Chondrocyte (in vitro differentiated cells): ENCODE measurements around the gene TSEN15. TPM values are rescaled to one million over a fixed set of nuclear protein-coding genes. Genes with fewer than 3 reads are reported as not detected.

Source experiments
- DNase-seq: peaks from one replicate; pipeline ENCODE4 v3.0.0; 2021; ENCODE audit warnings: mixed read lengths, low spot score
- H3K27ac Mint-ChIP-seq: one replicate; pipeline ENCODE4 v1.8.0; 2021; ENCODE audit warnings: mild to moderate bottlenecking, moderate library complexity, mixed read lengths; ENCODE audit not compliant: unreplicated experiment
- H3K27me3 Mint-ChIP-seq: 2 replicates; pipeline ENCODE4 v1.8.0; 2021; ENCODE audit warnings: low read depth, mixed read lengths
- H3K36me3 Mint-ChIP-seq: 2 replicates; pipeline ENCODE4 v1.8.0; 2021; ENCODE audit warnings: low read depth, mixed read lengths
- H3K4me1 Mint-ChIP-seq: 2 replicates; pipeline ENCODE4 v1.8.0; 2021; ENCODE audit warnings: low read depth, mild to moderate bottlenecking, mixed read lengths
- H3K4me3 Mint-ChIP-seq: one replicate; pipeline ENCODE4 v1.8.0; 2021; ENCODE audit warnings: mild to moderate bottlenecking, moderate library complexity, mixed read lengths; ENCODE audit not compliant: unreplicated experiment
- H3K9me3 Mint-ChIP-seq: 2 replicates; pipeline ENCODE4 v1.8.0; 2021; ENCODE audit warnings: low read depth, mixed read lengths
- CTCF ChIP-seq: fragments of 200-600 bp; sonication (generic); IDR thresholded peaks from 2 replicates; pipeline ENCODE4 v1.5.0; 2021; ENCODE audit warnings: antibody characterized with exemption, mild to moderate bottlenecking, moderate library complexity
- total RNA-seq: library from RNA; stranded (reverse); gene quantifications from 3 replicates; pipeline ENCODE4 v1.2.1, GENCODE V29; 2021

The TSEN15 gene
- total RNA-seq, 1 donor from 2014 or later, result 40.6 TPM

DNA sequence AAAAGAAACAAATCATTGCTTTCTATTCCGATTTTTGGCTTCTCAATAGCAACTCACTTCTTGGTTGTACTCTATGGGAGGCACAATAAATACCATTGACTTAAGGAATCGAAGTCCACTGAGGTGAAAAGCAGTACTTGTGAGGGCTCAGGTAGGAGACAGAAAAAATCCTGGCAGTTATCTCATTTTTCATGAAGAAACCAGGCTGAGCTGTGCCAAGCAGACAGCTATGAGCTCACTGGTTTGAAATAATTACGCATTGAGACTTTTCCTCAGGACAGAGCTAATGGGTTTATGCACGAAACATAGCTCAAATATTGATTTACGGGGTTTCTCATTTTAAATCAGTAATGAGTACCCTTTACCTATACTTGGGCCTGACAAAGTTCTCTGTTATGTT is 32.5 kb upstream of the TSEN15 start:
- Mint-ChIP-seq H3K27ac (no peak overlapping the region), H3K4me1 (peaks cover 7% of the 10 kb centered on the region), H3K36me3 (peaks cover 3% of the 10 kb centered on the region), H3K27me3 (no peaks in the 10 kb centered on the region), H3K9me3 (peaks cover 2% of the 10 kb centered on the region), H3K4me3 (no peak overlapping the region)
- no peak for TF ChIP-seq CTCF
- no peak for DNase-seq

DNA sequence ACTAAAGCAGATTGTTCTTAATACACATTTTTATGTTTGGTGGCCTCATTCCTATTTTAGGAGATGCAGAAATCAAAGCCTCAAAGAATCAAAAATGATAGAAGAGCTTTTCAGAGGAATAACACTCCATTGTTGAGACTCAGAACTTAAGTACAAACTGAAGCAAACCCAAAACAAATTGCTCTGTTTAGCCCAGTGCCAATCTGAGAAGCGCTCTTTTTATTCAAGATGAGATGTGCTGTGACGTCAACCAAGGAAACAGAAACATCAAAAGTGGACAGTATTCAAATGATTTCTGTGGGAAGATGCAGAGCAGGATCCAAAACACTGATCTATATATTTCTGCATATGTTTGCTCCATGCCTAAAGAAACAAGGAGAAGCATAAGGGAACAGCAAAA is 32.0 kb upstream of the TSEN15 start:
- Mint-ChIP-seq H3K36me3 (no peaks in the 10 kb centered on the region), H3K27ac (no peak overlapping the region), H3K9me3 (no peaks in the 10 kb centered on the region), H3K4me1 (peaks cover 7% of the 10 kb centered on the region), H3K4me3 (no peak overlapping the region), H3K27me3 (no peaks in the 10 kb centered on the region)
- no peak for TF ChIP-seq CTCF
- no peak for DNase-seq

DNA sequence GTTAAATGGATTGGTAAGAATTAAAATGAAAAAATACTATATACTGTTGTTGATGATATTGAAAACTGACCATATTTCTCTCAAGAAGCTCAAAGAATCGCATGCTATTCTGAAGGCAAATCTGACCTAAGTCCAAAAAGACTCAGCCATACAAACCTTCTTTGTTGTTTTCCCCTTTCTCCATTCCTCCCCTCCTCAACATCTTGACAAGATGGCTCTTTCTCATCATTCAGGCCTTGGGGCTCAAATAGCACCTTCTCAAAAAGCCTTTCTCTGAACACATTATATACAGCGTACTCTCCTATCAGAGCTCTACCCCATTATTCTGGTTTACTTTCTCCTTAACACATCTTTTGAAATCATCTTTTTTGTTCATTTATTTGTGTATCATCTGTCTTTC is 31.2 kb upstream of the TSEN15 start:
- no peaks in the 10 kb centered on the region for H3K36me3 Mint-ChIP-seq
- peaks cover 15% of the 10 kb centered on the region for H3K4me1 Mint-ChIP-seq
- H3K27ac Mint-ChIP-seq, result no peak overlapping the region
- DNase-seq, result no peak
- no peak overlapping the region for H3K4me3 Mint-ChIP-seq
- H3K9me3 Mint-ChIP-seq, result no peaks in the 10 kb centered on the region
- H3K27me3 Mint-ChIP-seq, result no peaks in the 10 kb centered on the region
- no peak for TF ChIP-seq CTCF

DNA sequence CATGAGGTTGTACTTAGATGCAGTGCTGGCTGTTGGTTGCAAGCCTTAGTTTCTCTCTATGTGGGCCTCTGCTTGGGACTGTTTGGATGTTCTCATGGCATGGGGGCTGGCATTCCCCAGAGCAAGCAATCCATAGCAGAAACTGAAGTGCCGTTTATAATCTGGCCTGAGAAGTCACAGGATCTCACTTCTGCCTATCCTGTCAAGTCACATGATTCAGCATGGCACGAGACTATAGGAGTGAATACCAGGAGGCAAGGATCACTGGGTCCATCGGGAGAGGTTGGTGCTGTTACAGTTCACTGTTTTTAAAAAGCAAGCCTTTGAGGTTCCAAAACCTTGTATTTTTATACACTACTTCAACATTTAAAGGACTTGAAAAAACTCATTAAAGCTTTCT is 30.7 kb upstream of the TSEN15 start:
- Mint-ChIP-seq H3K27me3 (no peaks in the 10 kb centered on the region), H3K4me1 (peaks cover 19% of the 10 kb centered on the region), H3K9me3 (no peaks in the 10 kb centered on the region), H3K36me3 (no peaks in the 10 kb centered on the region), H3K4me3 (no peak overlapping the region), H3K27ac (no peak overlapping the region)
- TF ChIP-seq CTCF, result no peak
- DNase-seq, result no peak

DNA sequence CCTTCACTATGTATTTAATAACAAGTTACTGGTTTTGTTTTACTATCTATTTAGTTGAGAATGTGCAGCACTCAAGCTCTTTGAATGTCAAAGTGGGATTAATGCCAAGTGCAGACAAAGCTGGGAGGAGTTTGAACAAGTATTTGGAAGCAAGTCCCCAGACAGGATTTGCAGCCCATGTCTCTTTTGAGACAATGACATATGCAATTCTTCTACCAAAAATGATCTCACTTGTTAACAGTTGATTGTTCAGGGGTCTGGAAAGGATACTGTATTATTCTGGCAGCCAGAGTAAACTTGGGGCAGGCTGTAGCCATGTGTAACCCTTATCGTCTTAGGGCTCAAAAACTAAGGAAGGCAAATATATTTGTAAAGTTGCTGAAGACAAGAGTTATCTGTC is 29.8 kb upstream of the TSEN15 start:
- no peaks in the 10 kb centered on the region for H3K36me3 Mint-ChIP-seq
- H3K4me1 Mint-ChIP-seq, result peaks cover 19% of the 10 kb centered on the region
- no peaks in the 10 kb centered on the region for H3K27me3 Mint-ChIP-seq
- H3K9me3 Mint-ChIP-seq, result no peaks in the 10 kb centered on the region
- no peak overlapping the region for H3K4me3 Mint-ChIP-seq
- H3K27ac Mint-ChIP-seq, result no peak overlapping the region
- DNase-seq, result no peak
- TF ChIP-seq CTCF, result no peak
